Adrenal gland (tissue), 12 donors: Measurements from ENCODE around the gene MLC1. TPM values are rescaled to one million over a fixed set of nuclear protein-coding genes. Genes with fewer than 3 reads are reported as not detected.

Experiments
- DNase-seq, 7 donors: peaks; one replicate each; pipeline ENCODE4 v3.0.0-alpha.2; 2019 to 2020
- H3K27ac ChIP-seq, 5 donors: fragments of 200-600 bp; sonication (generic) in 4 of 5; 1 replicate in 3 of 5; 2 replicates in 2 of 5; pipeline versions ENCODE4 v1.5.1 to v1.8.0; 2016 to 2020; ENCODE audit warnings: mild to moderate bottlenecking in 1 of 5
- H3K27me3 ChIP-seq: fragments of 200-600 bp; 2 replicates; pipeline ENCODE4 v1.8.0; 2021
- H3K36me3 ChIP-seq, 2 donors: fragments of 200-600 bp; replicated peaks in 1 of 2; 1 replicate in 1 of 2; 2 replicates in 1 of 2; pipeline versions ENCODE4 v1.5.1 to v1.8.0; 2018 to 2022
- H3K4me1 ChIP-seq, 2 donors: fragments of 200-600 bp; replicated peaks in 1 of 2; 1 replicate in 1 of 2; 2 replicates in 1 of 2; pipeline versions ENCODE4 v1.5.1 to v1.8.0; 2018 to 2021
- H3K4me3 ChIP-seq, 4 donors: fragments of 200-600 bp; sonication (generic) in 3 of 4; one replicate each; pipeline ENCODE4 v1.5.1; 2016 to 2018
- H3K9me3 ChIP-seq, 3 donors: fragments of 200-600 bp; sonication (generic) in 1 of 3; replicated peaks in 1 of 3; 1 replicate in 2 of 3; 2 replicates in 1 of 3; pipeline versions ENCODE4 v1.5.1 to v1.8.0; 2016 to 2021
- POLR2A ChIP-seq, 2 donors: fragments of 450-650 bp; IDR thresholded peaks; one replicate each; pipeline ENCODE4 v1.6.1; 2017; ENCODE audit warnings: antibody characterized with exemption in 2 of 2, mild to moderate bottlenecking in 2 of 2, moderate library complexity in 1 of 2
- WGBS, 4 donors: extraction: QIAGEN DNeasy Blood & Tissue Kit in 2 of 4; methylation state at CpG; one replicate each; pipeline versions ENCODE4 v1.1.5 to v1.1.7; 2013 to 2017; 5-methylcytosine and 5-hydroxymethylcytosine counted together
- intact Hi-C, 2 donors: fragments of 100-400 bp; cut with DNase I; formaldehyde crosslinking; loops; one replicate each; pipeline versions ENCODE4 v1.14.1 to v1.15.0; 2022 to 2023
- polyA plus RNA-seq, 3 donors: library from polyadenylated mRNA; stranded (reverse); fragments of 200-250 nt in 2 of 3; fragments of 350-450 nt in 1 of 3; fragmentation: Illumina TruSeq in 1 of 3; extraction: RNeasy Lipid Tissue Mini Kit (QIAGEN cat#74804) in 1 of 3; gene quantifications; one replicate each; pipeline ENCODE4 v1.2.3, GENCODE V29; 2013 to 2014
- total RNA-seq, 9 donors: library from RNA; depleted of rRNA in 4 of 9; stranded (reverse); fragments of >200 nt in 4 of 9; fragments of 120-200 nt in 1 of 9; fragmentation: NEBNext Ultra II Directional in 1 of 9; extraction: Animal tissue kit (Norgen Biotek cat#: 25700) in 1 of 9; gene quantifications; one replicate each; pipeline versions ENCODE4 v1.1.0 to v1.2.4, GENCODE V29; 2013 to 2023
- TF ChIP-seq, protein P1 (sequence below), 6 experiments: fragments of 450-650 bp in 4 of 6; fragments of 200-600 bp in 2 of 6; sonication (generic) in 1 of 6; IDR thresholded peaks; 1 replicate in 5 of 6; 2 replicates in 1 of 6; pipeline versions ENCODE4 v1.5.1 to v1.8.0; 2016 to 2021; ENCODE audit warnings: antibody characterized with exemption in 6 of 6, mild to moderate bottlenecking in 2 of 6, moderate library complexity in 1 of 6
- donor health status: healthy with polysubstance abuse.
- donor health status: Bipolar disorder and iron deficiency.
- donor health status: DM: yes; HTN: yes; CAD: no.
- donor health status: DM: no; HTN: no; CAD: no.
- donor health status: DM: no; HTN: no; CAD: no.
- donor health status: DM: yes; HTN: yes; CAD: no.

MLC1 gene
- total and polyA plus RNA-seq, 12 donors, result 0.03 to 0.22 TPM; not detected in 10

DNA sequence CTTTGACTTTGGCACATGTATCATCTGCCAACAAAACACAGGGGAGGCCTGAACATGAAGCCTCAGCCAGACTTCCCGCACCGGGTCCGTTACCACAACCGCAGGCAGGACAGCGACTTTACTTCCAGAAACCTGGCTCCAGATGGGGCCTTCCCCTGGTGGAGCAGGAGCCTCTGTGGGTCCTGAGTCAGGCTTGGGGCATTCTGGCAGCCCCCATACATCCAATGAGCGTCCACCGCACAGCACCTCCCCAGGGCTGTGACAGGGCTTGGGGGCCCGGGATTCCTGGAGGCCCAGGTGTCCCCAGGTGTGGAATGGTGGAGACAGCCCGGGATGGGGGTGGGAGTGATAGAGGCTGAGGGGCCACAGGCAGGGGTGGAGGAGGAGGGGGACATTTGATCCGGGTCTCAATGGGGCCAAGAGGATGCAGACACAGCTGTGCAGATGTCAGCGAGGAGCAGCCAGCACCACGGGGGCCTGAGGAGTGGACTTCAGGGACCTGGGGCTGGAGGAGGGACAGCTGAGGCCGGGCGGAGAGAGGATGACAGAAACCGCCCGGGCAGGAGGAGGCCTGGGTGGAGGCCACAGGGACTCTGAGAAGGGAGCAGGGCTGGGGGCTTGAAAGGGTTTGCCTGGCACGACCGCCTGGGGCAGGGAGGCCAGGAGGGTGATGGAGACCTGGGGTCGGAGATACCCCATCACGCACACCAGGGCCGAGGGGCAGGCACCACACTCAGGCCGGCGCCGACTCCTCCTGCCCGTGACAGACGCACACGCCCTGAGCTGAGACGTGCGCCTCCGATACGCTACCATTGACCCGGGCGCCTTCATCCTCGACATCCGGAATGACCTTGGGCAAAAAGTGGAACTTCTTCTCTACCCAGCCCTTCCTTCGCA is 35.7 kb downstream of the MLC1 start:
- TF ChIP-seq, protein P1, sequence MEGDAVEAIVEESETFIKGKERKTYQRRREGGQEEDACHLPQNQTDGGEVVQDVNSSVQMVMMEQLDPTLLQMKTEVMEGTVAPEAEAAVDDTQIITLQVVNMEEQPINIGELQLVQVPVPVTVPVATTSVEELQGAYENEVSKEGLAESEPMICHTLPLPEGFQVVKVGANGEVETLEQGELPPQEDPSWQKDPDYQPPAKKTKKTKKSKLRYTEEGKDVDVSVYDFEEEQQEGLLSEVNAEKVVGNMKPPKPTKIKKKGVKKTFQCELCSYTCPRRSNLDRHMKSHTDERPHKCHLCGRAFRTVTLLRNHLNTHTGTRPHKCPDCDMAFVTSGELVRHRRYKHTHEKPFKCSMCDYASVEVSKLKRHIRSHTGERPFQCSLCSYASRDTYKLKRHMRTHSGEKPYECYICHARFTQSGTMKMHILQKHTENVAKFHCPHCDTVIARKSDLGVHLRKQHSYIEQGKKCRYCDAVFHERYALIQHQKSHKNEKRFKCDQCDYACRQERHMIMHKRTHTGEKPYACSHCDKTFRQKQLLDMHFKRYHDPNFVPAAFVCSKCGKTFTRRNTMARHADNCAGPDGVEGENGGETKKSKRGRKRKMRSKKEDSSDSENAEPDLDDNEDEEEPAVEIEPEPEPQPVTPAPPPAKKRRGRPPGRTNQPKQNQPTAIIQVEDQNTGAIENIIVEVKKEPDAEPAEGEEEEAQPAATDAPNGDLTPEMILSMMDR (IDR thresholded peaks at IDR 0.05), result no peak
- TF ChIP-seq POLR2A (IDR thresholded peaks at IDR 0.05), result no peak
- no peak overlapping the region for H3K4me3 ChIP-seq
- H3K9me3 ChIP-seq, result no peaks in the 10 kb centered on the region
- H3K27ac ChIP-seq, result no peak overlapping the region
- no peaks in the 10 kb centered on the region for H3K36me3 ChIP-seq
- DNase-seq, result no peak
- intact Hi-C loops, result no loop called here
- 83 to 87% (median 84%) methylated on average over 27 to 36 of the region's 36 CpGs for WGBS, 4 donors
- peaks cover 26% of the 10 kb centered on the region for H3K27me3 ChIP-seq
- no peaks in the 10 kb centered on the region for H3K4me1 ChIP-seq

DNA sequence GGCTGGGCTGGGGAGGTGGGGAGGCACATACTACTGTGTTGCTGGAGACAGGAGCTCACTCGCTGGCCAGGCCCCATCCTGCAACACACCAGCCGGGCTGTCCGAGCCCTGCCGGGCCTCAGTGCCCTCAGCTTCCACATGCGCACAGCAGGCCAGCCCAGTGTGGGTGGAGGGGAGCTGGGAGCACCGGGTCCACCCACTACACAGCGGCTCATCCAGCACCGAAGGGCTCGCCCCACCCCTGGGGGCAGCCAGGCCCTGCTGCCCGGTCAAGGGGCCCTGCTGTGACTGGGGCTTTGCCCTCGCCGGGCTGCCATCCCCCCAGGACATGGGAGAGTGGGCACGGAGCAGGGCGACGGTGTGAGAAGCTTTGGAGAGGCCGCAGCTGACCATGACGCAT is 36.4 kb downstream of the MLC1 start:
- H3K27ac ChIP-seq, result no peak overlapping the region
- H3K4me1 ChIP-seq, result no peaks in the 10 kb centered on the region
- H3K27me3 ChIP-seq, result peaks cover 26% of the 10 kb centered on the region
- no peaks in the 10 kb centered on the region for H3K9me3 ChIP-seq
- WGBS, 4 donors, result 81 to 85% (median 83%) methylated on average over 6 to 17 of the region's 17 CpGs
- DNase-seq, result no peak
- TF ChIP-seq POLR2A (IDR thresholded peaks at IDR 0.05), result no peak
- TF ChIP-seq, protein P1 (IDR thresholded peaks at IDR 0.05), result no peak
- intact Hi-C loops, result no loop called here
- no peaks in the 10 kb centered on the region for H3K36me3 ChIP-seq
- no peak overlapping the region for H3K4me3 ChIP-seq

GRCh38 chr22:50048061-50048765 is 37.0 kb downstream of the MLC1 start:
- 76 to 86% (median 80%) methylated on average over 8 to 12 of the region's 12 CpGs for WGBS, 4 donors
- Histone ChIP-seq H3K36me3 (no peaks in the 10 kb centered on the region), H3K27ac (no peak overlapping the region), H3K27me3 (peaks cover 26% of the 10 kb centered on the region), H3K4me1 (no peaks in the 10 kb centered on the region), H3K9me3 (no peaks in the 10 kb centered on the region), H3K4me3 (no peak overlapping the region)
- DNase-seq, result no peak
- intact Hi-C loops, result no loop called here
- TF ChIP-seq POLR2A (IDR thresholded peaks at IDR 0.05), result no peak
- TF ChIP-seq, protein P1 (IDR thresholded peaks at IDR 0.05), result no peak

- H3K4me1 ChIP-seq, result no peaks in the 10 kb centered on the region
- no peaks in the 10 kb centered on the region for H3K36me3 ChIP-seq
- H3K27ac ChIP-seq, result no peak overlapping the region
- H3K9me3 ChIP-seq, result no peaks in the 10 kb centered on the region
- 86 to 94% (median 89%) methylated on average over 3 to 16 of the region's 16 CpGs; no CpG with 5 or more reads in 1 of the 4 donors for WGBS, 4 donors
- TF ChIP-seq, protein P1 (IDR thresholded peaks at IDR 0.05), result no peak
- no peak for TF ChIP-seq POLR2A (IDR thresholded peaks at IDR 0.05)
- DNase-seq, result no peak
- no peak overlapping the region for H3K4me3 ChIP-seq
- intact Hi-C loops, result no loop called here
- peaks cover 23% of the 10 kb centered on the region for H3K27me3 ChIP-seq
These were observed 37.9 kb downstream of the MLC1 start for GRCh38 chr22:50047346-50047745.
